RWPE2 (cell line): Measurements from ENCODE around the gene SPATA6L.

Experiments
- ATAC-seq: fragments of 200-7000 bp; cut with Tn5 transposase; 3 replicates; pipeline ENCODE4 v1.9.1; 2021; ENCODE audit warnings: low read depth
- DNase-seq: peaks from one replicate; pipeline ENCODE4 v3.0.0-alpha.2; 2020; ENCODE audit warnings: low spot score
- H3K27ac ChIP-seq: fragments of 450-650 bp; 2 replicates; pipeline ENCODE4 v1.5.1; 2017; ENCODE audit warnings: mild to moderate bottlenecking; ENCODE audit not compliant: poor library complexity, severe bottlenecking
- H3K27me3 ChIP-seq: fragments of 250-450 bp; sonication (Bioruptor Pico); 2 replicates; pipeline ENCODE4 v1.5.1; 2021; ENCODE audit warnings: mild to moderate bottlenecking, moderate library complexity; ENCODE audit not compliant: insufficient read depth, poor library complexity, severe bottlenecking
- H3K36me3 ChIP-seq: fragments of 250-450 bp; sonication (Bioruptor Pico); 2 replicates; pipeline ENCODE4 v1.5.1; 2020; ENCODE audit warnings: low read depth, mild to moderate bottlenecking, moderate library complexity
- H3K4me1 ChIP-seq: fragments of 250-450 bp; sonication (Bioruptor Pico); 2 replicates; pipeline ENCODE4 v1.5.1; 2021; ENCODE audit warnings: mild to moderate bottlenecking, moderate library complexity; ENCODE audit not compliant: insufficient read depth, poor library complexity, severe bottlenecking
- H3K4me3 ChIP-seq: fragments of 250-450 bp; sonication (Bioruptor Pico); 2 replicates; pipeline ENCODE4 v1.5.1; 2021; ENCODE audit warnings: mild to moderate bottlenecking, moderate library complexity; ENCODE audit not compliant: severe bottlenecking
- H3K9me3 ChIP-seq: fragments of 250-450 bp; sonication (Bioruptor Pico); 2 replicates; pipeline ENCODE4 v1.5.1; 2021; ENCODE audit warnings: mild to moderate bottlenecking, moderate library complexity; ENCODE audit not compliant: severe bottlenecking
- CTCF ChIP-seq: fragments of 450-650 bp; IDR thresholded peaks from one replicate; pipeline ENCODE4 v1.5.1; 2017; ENCODE audit warnings: mild to moderate bottlenecking, moderate library complexity; ENCODE audit not compliant: poor library complexity, severe bottlenecking

SPATA6L gene

GRCh38 chr9:4575997-4576396 is 90.3 kb downstream of the SPATA6L start:
- no peak for ATAC-seq
- no peak overlapping the region for H3K27ac ChIP-seq
- no peak for TF ChIP-seq CTCF

GRCh38 chr9:4574657-4575243 is 91.5 kb downstream of the SPATA6L start:
- no peak for ATAC-seq

More at GRCh38 chr9:4575997-4576396, 90.3 kb downstream of the SPATA6L start:
- H3K27me3 ChIP-seq: no peaks in the 10 kb centered on the region
- H3K4me3 ChIP-seq: no peak overlapping the region
- H3K4me1 ChIP-seq: no peaks in the 10 kb centered on the region
- no peak for DNase-seq
- no peaks in the 10 kb centered on the region for H3K36me3 ChIP-seq
- no peaks in the 10 kb centered on the region for H3K9me3 ChIP-seq

GRCh38 chr9:4573634-4574389 is 92.5 kb downstream of the SPATA6L start:
- TF ChIP-seq CTCF: no peak

More at GRCh38 chr9:4574657-4575243, 91.5 kb downstream of the SPATA6L start:
- H3K4me1 ChIP-seq: no peaks in the 10 kb centered on the region
- no peaks in the 10 kb centered on the region for H3K9me3 ChIP-seq
- H3K4me3 ChIP-seq: no peak overlapping the region
- TF ChIP-seq CTCF: no peak
- H3K27ac ChIP-seq: no peak overlapping the region
- H3K27me3 ChIP-seq: no peaks in the 10 kb centered on the region
- DNase-seq: no peak
- no peaks in the 10 kb centered on the region for H3K36me3 ChIP-seq

GRCh38 chr9:4573176-4573575 is 93.1 kb downstream of the SPATA6L start:
- DNase-seq (no peak), ATAC-seq (no peak)
- Histone ChIP-seq H3K36me3 (no peaks in the 10 kb centered on the region), H3K9me3 (no peaks in the 10 kb centered on the region), H3K27me3 (no peaks in the 10 kb centered on the region), H3K4me3 (no peak overlapping the region), H3K27ac (no peak overlapping the region), H3K4me1 (no peaks in the 10 kb centered on the region)
- TF ChIP-seq CTCF: no peak

More at GRCh38 chr9:4573634-4574389, 92.5 kb downstream of the SPATA6L start:
- DNase-seq (no peak), ATAC-seq (no peak)
- Histone ChIP-seq H3K27me3 (no peaks in the 10 kb centered on the region), H3K9me3 (no peaks in the 10 kb centered on the region), H3K4me3 (no peak overlapping the region), H3K27ac (no peak overlapping the region), H3K4me1 (no peaks in the 10 kb centered on the region), H3K36me3 (no peaks in the 10 kb centered on the region)
